Measurements from ENCODE around the gene SNW1. TPM values are rescaled to one million over a fixed set of nuclear protein-coding genes. Genes with fewer than 3 reads are reported as not detected.

Gene SNW1
- total and polyA plus RNA-seq, 2 of the 13 experiments (the other 11 are each of a cell fraction or from before 2014, with no cell fraction given), result 23.2 to 65.8 TPM

- peaks cover 18% of the 10 kb centered on the region; the same call in 1 of the 2 replicates for H4K20me1 ChIP-seq (ENCODE audit: insufficient read depth, low read length)
- peak overlapping the region; percentile 87 for H3K9ac ChIP-seq (ENCODE audit: insufficient read depth, low read depth, low read length)
- no TSS peak for BruUV-seq (replicated peaks)
- peaks cover 10 to 26% of the 10 kb centered on the region in 2 experiments; a peak in 4 of 5 replicates for H3K36me3 ChIP-seq (replicated peaks in 1 of 2; ENCODE audit: control insufficient read depth in 1 of 2, insufficient read depth in 2 of 2, low read length in 2 of 2)
- CTCF ChIA-PET (ENCODE audit: low intra/inter-chr PET ratio, low total read pairs), result no interaction called here
- POLR2A ChIA-PET, result interaction anchor here (0.7 to 1.3 kb wide), 3 partner anchors 27 to 91 kb away, joined by 3 to 7 read pairs (median 3); partner anchors contain the start of genes ADCK1 and SNW1
- intact Hi-C loops (cut with micrococcal nuclease; ENCODE audit: unreplicated experiment), result loop anchor here (2.0 kb wide), 2 partner anchors 51 to 107 kb away; partner anchors contain the start of gene SNW1
- ATAC-seq (no peak), DNase-seq (ENCODE audit: low spot score) (peak; percentile 13), FAIRE-seq (no peak)
- in situ Hi-C loops (cut with HindIII; ENCODE audit: extremely low pct_ligation_motif_present, low pct_unique_long_range_greater_than_20kb), result loop anchor here (5.0 kb wide), 1 partner anchor 52 kb away; no protein-coding TSS in a partner anchor
- TF ChIP-seq MAFK (conservative IDR thresholded peaks at IDR 0.05 in 1 of 2, IDR thresholded peaks at IDR 0.05 in 1 of 2; ENCODE audit: low read length in 2 of 2), result peak in 1 of 2 experiments; percentile 43; a peak in 2 of 4 replicates
- no peak for TF ChIP-seq ZNF34 (CRISPR knock-in tag; IDR thresholded peaks at IDR 0.05; ENCODE audit: borderline replicate concordance)
- peak; percentile 56; the same call in 1 of the 2 replicates for TF ChIP-seq SRF (IDR thresholded peaks at IDR 0.05; ENCODE audit: low read depth, low read length)
- peak; percentile 17; the same call in 1 of the 2 replicates for TF ChIP-seq BCL6 (CRISPR knock-in tag; IDR thresholded peaks at IDR 0.05)
- peak; percentile 20; the same call in 1 of the 2 replicates for TF ChIP-seq SAP130 (CRISPR knock-in tag; IDR thresholded peaks at IDR 0.05; ENCODE audit: low read depth)
- TF ChIP-seq SOX5 (CRISPR knock-in tag; IDR thresholded peaks at IDR 0.05; ENCODE audit: borderline replicate concordance), result peak; percentile 84; the same call in 1 of the 2 replicates
- TF ChIP-seq SOX6 (IDR thresholded peaks at IDR 0.05), result no peak
- TF ChIP-seq SOX6 (CRISPR knock-in tag; IDR thresholded peaks at IDR 0.05), result peak; percentile 70
- TF ChIP-seq, protein P1, sequence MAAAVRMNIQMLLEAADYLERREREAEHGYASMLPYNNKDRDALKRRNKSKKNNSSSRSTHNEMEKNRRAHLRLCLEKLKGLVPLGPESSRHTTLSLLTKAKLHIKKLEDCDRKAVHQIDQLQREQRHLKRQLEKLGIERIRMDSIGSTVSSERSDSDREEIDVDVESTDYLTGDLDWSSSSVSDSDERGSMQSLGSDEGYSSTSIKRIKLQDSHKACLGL (CRISPR knock-in tag; IDR thresholded peaks at IDR 0.05), result no peak
- TF ChIP-seq SOX13 (IDR thresholded peaks at IDR 0.05), result peak; percentile 36; the same call in 1 of the 2 replicates
- TF ChIP-seq SOX13 (CRISPR knock-in tag; conservative IDR thresholded peaks at IDR 0.05 in 1 of 2, IDR thresholded peaks at IDR 0.05 in 1 of 2), result peak in 1 of 2 experiments; percentile 88; a peak in 2 of 4 replicates
- no peak for TF ChIP-seq ARNTL (CRISPR knock-in tag; IDR thresholded peaks at IDR 0.05)
- no peak for TF ChIP-seq REPIN1 (CRISPR knock-in tag; IDR thresholded peaks at IDR 0.05; ENCODE audit: borderline replicate concordance, low read depth)
- TF ChIP-seq FOXA3 (CRISPR knock-in tag; IDR thresholded peaks at IDR 0.05), result 0 out of 2 replicates have a peak, but pooled peaks have one; percentile 11
- TF ChIP-seq KLF15 (CRISPR knock-in tag; IDR thresholded peaks at IDR 0.05; ENCODE audit: borderline replicate concordance), result no peak
- H3K4me3 ChIP-seq (replicated peaks in 1 of 3; ENCODE audit: insufficient read depth in 1 of 3, low read depth in 2 of 3, low read length in 3 of 3), result peak overlapping the region; percentile 92 to 97 (median 92); a peak in 5 of 6 replicates
- H2AFZ ChIP-seq (ENCODE audit: low read length), result no peak overlapping the region
- peak overlapping the region; percentile 79 for H3K4me2 ChIP-seq (ENCODE audit: low read depth, low read length)
- 8% methylated on average over 3 of the region's 3 CpGs for WGBS (ENCODE audit: low lambda C conversion rate)
- H3K4me1 ChIP-seq (ENCODE audit: insufficient read depth, low read length), result peaks cover 28% of the 10 kb centered on the region
- no peaks in the 10 kb centered on the region; a peak in 1 of 5 replicates for H3K27me3 ChIP-seq (ENCODE audit: control insufficient read depth in 1 of 2, insufficient read depth in 2 of 2, low read length in 2 of 2)
- H3K27ac ChIP-seq (ENCODE audit: extremely low read length, insufficient read depth, low read length), result peak overlapping the region; percentile 69
- H3K79me2 ChIP-seq (ENCODE audit: insufficient read depth, low read length), result peaks cover 79% of the 10 kb centered on the region
- no peaks in the 10 kb centered on the region for H3K9me3 ChIP-seq (ENCODE audit: low read length)
These were observed 51.5 kb downstream of the SNW1 start for GRCh38 chr14:77709412-77709811.
